ENCODE results near the gene OAS1.
"Not testable (repeated sequence)": the region's sequence is repeated elsewhere in the genome, so short reads cannot be mapped to it uniquely, and the experiment has no call there.

Gene OAS1

GRCh38 chr12:112900298-112901145 lies 6.2 kb upstream of the OAS1 start:
- DNase-seq (ENCODE audit: low spot score), result peak; percentile 60

DNA sequence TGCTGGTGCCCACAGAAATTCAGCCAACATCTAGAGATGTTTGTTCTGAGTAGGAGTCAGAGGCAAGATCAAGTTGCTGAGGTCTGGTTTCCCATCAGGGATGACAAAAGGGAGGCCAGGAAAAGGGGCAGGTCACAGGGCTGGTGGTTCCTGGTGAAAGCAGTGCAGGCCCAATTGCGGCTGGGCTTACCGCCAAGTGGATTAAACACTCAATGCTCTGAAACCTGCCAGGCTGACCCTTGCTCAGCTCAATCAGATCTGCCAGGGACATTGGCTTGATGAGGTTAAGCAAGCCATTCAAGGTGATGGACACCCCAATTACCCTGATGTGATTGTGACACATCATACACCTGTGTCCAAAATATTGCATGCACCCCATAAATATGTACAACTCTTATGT lies 5.5 kb upstream of the OAS1 start:
- no peak for DNase-seq (ENCODE audit: low spot score)

DNA sequence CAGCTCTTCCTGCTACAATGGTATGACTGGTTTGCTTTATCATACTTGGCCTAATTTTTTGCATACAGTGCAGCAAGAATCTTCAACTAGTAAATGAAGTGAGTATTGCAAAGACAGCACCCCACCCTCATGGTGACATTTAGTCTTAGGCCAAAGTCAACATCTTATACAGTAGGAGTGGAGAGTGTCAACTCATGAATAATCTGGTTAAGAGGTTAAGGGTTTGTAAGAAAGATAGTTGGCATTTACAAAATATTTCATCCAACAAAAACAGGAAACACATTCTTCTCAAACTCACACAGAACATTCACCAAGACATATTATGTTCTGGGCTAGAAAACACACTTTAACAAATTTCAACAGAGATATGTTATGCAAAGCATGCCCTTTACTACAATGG lies 2.2 kb upstream of the OAS1 start:
- no peak for DNase-seq (ENCODE audit: low spot score)

DNA sequence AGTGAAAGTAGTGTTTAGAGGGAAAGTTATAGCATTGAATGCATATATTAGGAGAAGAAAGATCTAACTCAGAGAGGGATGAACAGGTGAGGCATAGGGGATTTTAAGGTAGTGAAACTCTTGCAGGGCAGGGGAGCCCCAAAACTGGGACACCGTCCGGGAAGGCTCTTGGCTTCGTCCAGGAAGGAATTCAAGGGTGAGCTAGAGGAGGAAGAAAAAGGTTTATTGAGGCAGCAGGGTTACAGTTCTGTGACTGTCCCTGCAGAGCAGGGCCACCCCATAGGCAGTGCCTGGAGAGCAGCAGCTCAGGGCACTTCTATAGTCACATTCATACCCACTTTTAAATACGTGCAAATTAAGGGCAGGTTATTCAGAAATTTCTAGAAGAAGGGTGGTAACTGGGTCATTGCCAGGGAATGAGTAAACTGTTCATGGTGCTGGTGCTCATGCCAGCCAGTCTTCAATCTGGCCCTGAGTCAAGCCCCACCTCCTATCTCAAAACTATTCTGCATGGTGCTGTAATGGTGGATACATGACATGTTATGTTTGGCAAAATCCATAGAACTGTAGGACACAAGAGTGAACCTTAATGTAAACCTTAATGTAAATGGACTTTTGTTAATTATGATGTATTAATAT lies 1.2 kb upstream of the OAS1 start:
- DNase-seq (ENCODE audit: low spot score), result no peak

GRCh38 chr12:112907415-112908157 lies 824 bp downstream of the OAS1 start:
- no peak for DNase-seq (ENCODE audit: low spot score)

GRCh38 chr12:112908548-112908947 lies 1.8 kb downstream of the OAS1 start:
- DNase-seq (ENCODE audit: low spot score), result no peak

GRCh38 chr12:112909693-112910092 lies 2.9 kb downstream of the OAS1 start:
- DNase-seq (ENCODE audit: low spot score), result no peak

DNA sequence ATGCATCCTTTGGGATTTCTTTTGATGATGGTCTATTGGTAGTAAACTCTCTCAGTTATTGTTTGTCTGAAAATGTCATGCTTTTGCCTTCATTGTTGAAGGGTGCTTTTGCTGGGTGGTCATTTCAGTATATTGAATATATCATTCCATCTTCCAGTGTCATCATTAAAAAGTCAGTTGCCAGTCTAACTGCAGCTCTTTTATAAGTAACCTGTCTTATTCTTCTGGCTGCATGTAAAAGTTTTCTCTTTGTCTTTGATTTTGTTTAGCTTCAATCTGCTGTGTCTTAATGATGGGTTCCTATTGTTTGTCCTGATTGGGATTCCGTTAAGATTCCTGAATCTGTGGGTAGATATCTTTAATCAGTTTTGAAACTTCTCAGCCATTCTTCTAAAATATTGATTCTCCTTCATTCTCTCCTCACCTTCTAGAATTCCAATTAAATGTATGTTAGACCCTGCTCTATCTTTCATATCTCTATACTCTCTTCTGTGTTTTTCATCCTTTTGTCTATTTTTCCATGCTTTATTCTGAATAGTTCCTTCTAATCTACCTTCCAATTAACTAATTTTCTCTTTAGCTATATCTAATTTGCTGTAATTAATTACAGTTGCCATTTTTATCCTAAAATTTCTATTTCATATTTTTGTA lies 6.4 kb downstream of the OAS1 start:
- DNase-seq (ENCODE audit: low spot score), result no peak

- not testable (repeated sequence) for DNase-seq (ENCODE audit: low spot score)
Measured at GRCh38 chr12:112913888-112914287, 7.1 kb downstream of the OAS1 start.

DNA sequence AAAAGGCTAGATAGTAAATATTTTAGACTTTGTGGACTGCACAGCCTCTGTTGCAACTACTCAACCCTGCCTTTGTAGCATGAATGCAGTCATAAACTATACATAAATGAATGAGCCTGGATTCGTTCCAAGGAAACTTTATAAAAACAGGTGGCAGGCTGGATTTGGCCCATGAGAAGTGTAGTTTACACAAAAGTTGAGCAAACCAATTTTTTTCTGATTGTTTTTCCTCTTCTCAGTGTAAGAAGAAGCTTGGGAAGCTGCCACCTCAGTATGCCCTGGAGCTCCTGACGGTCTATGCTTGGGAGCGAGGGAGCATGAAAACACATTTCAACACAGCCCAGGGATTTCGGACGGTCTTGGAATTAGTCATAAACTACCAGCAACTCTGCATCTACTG lies 9.5 kb downstream of the OAS1 start:
- no peak for DNase-seq (ENCODE audit: low spot score)

DNA sequence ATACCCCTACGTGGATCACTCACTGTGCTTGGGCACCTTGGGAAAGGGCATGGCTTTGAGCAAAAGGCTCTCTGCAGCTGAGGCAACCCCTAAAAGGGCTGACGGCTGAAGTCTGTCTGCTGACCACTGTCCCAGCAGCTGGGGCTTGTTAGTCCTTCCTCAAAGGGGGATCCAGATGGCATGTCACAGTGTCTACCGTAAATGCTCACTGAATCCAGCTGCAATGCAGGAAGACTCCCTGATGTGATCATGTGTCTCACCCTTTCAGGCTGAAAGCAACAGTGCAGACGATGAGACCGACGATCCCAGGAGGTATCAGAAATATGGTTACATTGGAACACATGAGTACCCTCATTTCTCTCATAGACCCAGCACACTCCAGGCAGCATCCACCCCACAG lies 12.4 kb downstream of the OAS1 start:
- DNase-seq (ENCODE audit: low spot score), result no peak

DNA sequence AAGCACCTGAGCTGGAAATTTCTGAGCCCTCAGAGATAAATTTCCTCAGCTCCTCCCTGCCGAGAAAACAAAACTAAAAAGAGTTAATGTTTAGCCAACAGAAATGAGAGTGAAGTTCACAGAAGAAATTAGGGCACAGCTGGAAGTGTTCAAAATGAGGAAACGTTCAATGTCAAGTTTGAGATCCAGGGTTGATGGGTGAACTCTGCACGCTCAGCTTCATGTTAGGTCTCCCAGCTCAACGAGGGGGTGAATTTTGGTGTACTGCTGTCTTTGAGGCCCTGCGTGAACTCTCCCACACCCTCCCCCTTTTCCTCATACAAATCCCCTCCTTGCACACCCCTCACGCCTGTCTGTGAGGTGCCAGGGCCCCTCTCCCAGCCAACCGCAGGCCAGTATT lies 18.2 kb downstream of the OAS1 start:
- no peak for DNase-seq (ENCODE audit: low spot score)

DNA sequence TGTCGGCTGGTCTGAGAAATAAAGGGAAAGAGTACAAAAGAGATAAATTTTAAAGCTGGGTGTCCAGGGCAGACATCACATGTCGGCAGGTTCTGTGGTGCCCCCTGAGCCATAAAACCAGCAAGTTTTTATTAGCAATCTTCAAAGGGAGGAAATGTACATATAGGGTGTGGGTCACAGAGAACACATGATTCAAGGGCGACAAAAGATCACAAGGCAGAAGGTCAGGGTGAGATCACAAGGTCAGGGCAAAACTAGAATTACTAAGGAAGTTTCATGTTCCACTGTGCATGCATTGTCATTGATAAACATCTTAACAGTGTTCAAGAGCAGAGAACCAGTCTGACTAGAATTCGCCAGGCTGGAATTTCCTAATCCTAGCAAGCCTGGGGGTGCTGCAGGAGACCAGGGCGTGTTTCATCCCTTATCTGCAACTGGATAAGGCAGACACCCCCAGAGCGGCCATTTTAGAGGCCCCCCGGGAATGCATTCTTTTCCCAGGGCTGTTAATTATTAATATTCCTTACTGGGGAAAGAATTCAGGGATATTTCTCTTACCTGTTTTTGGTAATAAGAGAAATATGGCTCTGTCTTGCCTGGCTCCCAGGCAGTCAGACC lies 19.8 kb downstream of the OAS1 start:
- not testable (repeated sequence) for DNase-seq (ENCODE audit: low spot score)

DNA sequence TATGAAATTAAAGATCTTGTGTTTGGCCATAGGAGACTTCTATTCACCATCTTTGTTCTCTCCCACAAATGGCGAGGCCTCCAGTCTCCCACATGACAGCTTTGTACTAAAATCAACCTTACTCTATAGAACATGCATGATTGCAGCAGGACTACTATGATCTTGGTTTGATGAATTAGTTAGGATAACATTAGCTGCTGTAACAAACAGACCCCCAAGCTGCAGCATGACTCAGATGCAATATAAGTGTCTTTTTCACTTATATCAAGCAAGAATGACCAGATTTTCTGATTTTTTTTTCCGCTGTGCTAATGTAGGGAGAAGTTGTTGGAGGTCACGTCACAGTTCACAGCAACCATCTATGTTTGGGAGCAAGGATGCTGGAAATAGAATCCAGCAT lies 20.7 kb downstream of the OAS1 start:
- DNase-seq (ENCODE audit: low spot score), result no peak

DNA sequence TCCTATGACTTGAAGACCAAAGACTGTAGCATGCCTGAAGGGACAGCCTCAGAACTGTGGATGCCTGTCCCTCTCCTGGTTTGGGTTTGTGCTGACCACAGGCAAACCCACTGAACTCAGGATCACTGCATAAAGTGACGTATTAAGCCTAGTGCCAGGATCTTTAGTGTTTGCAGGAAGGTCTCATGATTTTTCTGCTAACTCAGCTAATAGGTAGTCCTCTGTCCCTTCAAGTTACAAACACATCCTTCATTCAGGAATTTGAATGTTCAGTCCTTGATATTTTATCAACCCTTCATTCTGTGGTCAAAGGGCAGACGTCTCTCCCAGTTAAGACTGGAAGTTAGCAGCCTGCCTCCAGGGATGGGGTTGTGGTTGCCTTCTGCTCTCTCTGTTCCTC lies 21.2 kb downstream of the OAS1 start:
- DNase-seq (ENCODE audit: low spot score), result no peak

GRCh38 chr12:112928978-112929377 lies 22.2 kb downstream of the OAS1 start:
- DNase-seq (ENCODE audit: low spot score), result no peak

GRCh38 chr12:112929715-112930114 lies 23.0 kb downstream of the OAS1 start:
- DNase-seq (ENCODE audit: low spot score), result no peak

DNA sequence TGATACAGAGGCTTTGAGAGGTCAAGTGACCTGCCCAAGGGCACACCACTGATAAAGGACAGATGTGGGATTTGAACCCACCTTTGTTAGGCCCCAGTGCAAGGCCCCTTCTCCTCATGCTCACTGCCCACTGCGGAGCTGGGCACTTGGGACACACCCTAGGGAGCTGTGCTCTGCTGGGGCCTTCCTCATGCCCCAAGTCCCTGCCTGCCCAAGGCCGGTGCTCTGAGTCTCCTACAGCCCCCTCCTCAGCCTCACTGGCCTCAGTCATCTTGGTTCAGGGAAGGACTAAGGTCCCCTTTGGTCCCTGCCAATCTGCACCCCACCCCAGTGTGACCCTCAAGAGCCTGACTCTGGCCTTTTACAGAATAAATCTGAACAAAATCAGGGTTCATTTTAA lies 23.6 kb downstream of the OAS1 start:
- no peak for DNase-seq (ENCODE audit: low spot score)

- DNase-seq (ENCODE audit: low spot score), result no peak
Measured at GRCh38 chr12:112932485-112933128, 25.8 kb downstream of the OAS1 start.

- no peak for DNase-seq (ENCODE audit: low spot score)
Measured at GRCh38 chr12:112933129-112933505, 26.4 kb downstream of the OAS1 start.

- DNase-seq (ENCODE audit: low spot score), result no peak
Measured at GRCh38 chr12:112936264-112936663, 29.5 kb downstream of the OAS1 start.

DNA sequence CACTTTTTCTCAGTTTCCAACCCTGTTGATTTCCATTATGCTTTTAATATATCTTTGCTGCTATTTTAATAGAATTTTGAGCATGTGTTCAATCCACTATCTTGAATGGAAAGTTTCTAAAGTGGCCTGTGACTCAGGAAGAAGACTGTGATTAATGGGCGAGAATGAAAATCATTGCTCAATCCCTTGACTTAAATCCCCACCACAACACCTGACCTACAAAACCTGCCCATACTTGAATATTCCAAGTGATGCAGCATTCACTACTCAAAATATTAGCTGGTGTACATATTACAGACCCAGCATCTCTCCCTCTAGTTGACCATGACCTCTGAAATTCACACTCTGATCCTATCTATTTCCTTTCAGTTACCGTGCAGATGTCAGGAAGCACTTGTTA lies 30.2 kb downstream of the OAS1 start:
- DNase-seq (ENCODE audit: low spot score), result no peak
